Left forelimb (tissue), 1 donor: ENCODE measurements around the gene TRAPPC12.
"Not testable (repeated sequence)": the region's sequence is repeated elsewhere in the genome, so short reads cannot be mapped to it uniquely, and the experiment has no call there.

Source experiments
- DNase-seq: peaks from one replicate; pipeline ENCODE4 v3.0.0-alpha.2; 2018; ENCODE audit warnings: low spot score

The TRAPPC12 gene

DNA sequence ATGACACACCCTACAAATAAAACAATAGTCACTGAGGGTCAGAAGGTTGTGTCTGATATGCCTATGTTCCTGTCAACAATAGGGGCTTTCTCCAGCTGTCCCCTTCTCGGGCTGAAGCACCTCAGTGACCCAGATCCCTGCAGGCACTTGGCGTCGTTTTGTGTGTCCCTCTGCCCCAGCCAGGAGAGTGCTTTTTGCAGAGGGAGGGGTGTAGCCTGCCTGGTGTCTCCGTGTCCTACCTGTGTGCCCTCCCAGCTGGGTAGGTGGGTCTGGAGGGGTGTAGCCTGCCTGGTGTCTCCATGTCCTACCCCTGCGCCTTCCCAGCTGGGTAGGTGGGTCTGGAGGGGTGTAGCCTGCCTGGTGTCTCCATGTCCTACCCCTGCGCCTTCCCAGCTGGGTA, 74.5 kb downstream of the TRAPPC12 start:
- DNase-seq: not testable (repeated sequence)

DNA sequence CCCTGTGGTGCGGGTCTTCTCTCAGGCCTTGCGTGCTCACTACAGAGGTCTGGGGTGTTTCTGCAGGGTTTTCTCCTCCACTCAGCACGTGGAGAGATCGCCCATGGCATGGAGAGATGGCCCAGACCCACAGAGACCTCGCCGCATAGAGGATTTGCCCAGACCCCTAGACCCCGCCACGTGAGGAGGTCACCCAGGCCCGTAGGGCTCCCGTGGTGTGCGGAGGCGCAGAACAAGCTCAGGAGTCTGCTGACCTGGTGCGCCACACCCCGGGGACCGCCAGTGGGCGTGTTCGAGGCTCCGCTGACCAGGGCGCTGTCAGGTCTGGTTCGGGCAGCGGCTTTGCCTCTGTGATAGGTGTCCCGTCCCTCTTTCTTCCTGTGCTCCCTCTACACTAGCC, 75.3 kb downstream of the TRAPPC12 start:
- no peak for DNase-seq

DNA sequence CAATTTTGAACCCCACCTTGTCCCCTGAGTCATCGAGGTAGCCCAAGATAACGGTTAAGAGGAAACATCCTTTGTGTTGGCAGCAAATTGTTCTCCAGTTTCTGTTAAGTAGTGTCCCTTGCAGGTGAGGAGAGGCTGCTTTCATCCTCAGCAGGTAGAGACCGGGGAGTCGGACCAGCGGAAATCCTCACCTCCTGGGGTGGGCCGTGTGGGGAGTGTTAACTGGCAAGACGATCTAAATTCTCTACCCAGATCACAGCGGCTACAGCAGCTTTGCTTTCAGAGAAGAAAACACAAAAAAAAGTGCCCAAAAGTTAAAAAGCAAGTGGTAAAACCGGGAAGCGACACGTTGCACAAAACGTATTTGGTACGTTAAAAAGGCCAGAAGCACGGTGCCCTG, 76.6 kb downstream of the TRAPPC12 start:
- DNase-seq: no peak

DNA sequence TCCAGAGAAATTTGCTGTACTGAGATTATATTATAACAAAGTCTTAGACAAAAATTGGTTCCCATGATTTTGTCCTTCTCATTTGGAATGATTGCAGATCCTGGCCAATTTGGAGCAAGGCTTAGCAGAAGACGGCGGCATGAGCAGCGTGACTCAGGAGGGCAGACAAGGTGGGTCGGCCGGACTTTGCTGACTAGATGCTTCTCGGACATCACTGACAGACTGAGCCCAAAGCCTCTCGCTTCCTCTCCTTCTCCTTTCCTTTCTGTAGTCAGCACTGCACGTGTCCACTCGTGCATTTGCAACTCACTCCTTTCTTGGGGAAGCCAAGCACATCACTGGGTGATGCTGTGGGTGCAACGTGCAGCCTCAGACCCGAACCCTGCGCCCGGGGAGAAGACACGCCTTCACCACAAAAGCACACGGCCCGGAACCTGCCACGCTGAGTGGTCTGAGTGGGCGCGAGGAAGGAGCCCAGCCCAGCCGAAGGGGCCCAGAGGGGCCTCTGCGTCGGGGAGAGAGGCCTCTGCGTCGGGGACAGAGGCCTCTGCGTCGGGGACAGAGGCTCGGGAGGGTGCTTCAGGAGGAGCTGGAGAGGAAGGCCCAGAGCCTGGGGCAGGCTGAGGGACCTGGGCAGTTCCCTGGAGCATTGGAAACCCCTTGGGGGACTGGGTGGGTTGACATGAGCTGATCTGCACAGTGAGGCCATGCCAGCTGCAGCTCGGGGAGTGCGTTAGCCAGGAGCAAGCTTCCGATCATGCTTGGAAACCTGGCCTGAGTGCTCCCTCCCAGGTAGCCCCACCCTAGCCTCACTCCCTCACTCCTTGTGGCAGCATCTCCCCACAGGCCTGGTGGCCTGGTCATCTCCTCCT, 78.3 kb downstream of the TRAPPC12 start:
- no peak for DNase-seq

DNA sequence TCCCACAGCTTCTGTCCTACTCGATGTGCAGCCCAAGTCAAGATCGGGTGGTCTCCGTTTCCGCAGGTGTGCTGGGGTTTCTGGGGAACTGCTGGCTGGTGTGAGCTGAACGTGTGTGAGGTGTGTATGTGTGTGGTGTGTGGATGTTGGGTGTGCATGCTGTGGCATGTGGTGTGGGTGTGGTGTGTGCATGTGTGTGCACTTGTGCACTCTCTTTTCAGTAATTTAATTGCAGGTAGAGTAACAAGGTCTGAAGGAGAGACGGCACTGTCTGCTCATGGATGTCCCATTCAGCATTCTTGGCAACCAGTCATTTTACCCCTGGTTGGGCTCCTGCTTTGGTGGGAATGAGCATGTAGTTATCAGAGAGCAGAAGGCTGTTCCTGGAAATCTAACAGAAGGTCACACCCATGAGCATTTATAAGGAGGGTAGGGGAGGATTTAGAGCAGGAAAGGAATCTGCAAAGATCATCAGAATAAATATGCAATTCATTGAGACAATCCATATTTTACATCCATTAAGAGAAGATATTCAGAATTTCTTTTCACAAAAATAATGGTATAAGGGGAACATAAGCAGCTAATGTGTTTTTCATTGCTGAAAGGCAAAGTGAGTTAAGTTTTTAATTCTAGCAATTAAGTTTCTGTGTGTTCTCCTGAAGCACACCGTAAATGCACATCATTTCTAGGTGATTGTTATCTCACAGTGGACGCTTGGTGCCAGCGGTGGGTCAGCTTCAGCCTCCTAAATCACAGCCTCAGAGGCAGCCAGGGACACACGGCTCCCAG, 79.1 kb downstream of the TRAPPC12 start:
- no peak for DNase-seq

DNA sequence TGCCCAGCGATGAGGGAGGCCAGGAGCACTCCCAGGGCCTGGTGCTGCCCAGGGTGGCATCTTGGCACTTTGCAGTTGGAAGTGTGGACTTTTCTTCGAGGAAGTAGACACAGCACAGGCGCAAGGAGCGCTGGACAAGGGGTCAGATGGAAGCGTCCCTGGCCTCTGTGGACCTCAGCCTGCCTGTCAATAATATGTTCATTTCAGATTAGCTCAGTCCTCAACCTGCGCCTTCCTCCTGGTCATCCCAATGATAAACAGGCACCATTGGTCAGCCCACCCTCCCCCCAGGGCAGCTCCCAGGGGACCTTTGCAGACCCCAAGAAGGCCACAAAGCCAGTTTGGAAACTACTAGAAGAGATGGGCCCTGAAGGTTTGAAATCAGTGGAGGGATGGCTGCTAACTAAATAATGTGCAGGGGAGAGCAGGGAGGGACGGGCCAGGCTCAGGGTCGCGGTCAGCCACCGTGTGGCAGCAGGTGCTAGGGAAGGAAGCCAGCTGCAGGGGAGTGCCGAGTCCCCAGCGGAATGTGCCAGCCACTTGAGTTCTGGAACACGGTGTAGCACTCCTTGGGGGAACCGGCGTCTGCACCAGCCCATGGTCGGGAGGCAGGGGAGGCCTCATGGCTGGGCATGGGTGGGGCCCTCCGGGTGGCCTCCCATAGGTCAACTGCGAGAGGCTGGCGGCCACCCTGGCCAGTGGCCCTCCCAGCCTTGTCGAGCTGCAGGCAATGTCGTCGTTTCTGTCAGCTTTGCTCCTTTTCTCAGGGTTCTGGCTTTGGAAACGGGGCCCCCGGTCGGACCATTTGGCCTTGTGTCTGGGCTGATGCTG, 79.9 kb downstream of the TRAPPC12 start:
- DNase-seq: no peak

DNA sequence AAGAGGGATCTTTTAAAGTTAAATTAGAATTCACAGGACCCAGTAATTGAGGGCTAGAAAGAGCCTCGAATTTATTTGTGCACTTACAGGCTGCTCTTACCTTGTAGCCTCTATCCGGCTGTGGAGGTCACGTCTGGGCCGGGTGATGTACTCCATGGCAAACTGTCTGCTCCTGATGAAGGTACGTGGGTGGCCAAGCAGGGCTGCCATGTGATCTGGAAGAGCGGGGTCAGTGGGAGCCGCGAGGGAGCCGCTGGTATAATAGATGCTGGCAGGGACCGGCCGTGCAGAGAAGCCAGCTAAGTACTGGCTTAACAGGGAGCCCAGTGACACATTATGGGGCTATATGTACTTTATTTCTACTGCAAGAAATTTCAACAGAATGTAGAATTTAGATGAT, 80.7 kb downstream of the TRAPPC12 start:
- no peak for DNase-seq

DNA sequence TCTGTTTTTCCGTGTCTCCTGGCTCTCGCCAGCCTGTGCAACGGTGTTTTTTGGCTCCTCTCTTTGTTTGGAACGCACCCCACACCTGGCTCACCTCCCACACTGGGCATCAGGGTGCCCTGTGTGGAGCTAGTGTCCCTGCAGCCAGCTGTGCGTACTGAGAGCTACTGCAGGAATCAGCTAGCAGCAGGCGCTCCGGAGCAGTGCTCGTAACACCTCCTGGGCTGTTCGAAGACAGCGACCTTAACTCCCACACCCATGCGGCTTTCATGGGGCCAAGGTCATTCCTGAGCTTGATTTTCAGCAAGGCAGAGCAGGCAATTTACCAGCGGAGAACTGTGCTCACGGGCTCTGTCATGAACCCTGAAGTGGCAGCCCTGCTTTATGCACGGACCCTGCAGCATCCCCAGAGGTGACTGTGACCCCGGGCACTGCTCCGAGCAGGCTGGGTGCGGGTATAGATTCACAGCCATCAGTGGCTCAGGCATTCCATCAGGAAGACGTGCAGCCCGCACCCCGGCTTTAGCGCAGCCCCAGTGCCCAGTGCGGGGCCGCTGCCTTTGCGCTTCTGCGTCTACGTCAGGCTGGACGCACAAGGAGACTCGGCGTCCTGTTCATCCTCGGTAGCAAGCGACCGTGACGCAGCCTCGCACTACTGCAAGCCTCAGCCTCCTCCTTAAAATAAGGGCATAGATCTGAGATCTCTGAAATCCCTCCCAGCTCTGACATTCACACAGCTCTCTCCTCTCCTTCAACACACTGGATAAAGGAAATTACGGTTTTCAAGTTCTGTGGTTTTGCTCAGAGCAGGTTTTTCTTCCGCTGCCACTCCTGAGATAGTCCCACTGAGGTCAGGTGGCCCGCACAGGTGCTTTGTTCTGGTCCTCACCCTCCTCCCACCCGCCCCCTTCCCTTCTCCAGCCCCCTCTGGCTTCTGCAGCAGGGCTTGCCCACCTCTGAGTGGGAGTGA, 81.6 kb downstream of the TRAPPC12 start:
- no peak for DNase-seq

DNA sequence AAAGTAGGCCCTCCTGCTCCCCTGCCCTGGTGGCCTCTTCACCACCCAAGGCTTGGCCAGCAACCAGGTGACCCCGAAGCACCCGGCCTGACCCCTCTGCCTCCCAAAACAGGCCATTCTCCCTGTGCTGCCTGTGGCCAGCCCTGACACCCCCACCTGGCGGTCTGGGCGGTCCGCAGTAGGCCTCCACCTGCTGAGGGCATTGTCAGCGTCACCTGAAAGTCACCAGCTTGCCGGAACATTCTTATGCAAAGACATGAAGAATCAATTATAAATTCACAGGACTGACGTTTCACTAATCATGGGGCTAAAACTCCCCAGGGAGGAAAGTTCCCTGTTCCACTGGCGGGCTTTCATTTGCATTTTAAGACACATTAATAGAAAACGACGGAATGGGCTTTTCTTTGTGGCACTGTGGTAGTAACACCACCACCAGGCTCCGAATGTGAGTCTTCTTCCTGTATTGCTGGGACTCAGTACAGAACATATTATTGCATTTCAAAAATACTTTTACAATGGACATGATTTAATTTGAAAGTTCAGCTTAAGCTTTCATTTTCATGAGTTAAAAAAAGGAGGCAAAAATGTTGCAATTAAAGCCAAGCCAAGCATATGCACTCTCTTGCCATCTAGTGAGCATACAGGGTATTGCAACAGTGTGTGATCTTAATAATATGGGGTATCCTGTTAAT, 82.5 kb downstream of the TRAPPC12 start:
- DNase-seq: no peak

DNA sequence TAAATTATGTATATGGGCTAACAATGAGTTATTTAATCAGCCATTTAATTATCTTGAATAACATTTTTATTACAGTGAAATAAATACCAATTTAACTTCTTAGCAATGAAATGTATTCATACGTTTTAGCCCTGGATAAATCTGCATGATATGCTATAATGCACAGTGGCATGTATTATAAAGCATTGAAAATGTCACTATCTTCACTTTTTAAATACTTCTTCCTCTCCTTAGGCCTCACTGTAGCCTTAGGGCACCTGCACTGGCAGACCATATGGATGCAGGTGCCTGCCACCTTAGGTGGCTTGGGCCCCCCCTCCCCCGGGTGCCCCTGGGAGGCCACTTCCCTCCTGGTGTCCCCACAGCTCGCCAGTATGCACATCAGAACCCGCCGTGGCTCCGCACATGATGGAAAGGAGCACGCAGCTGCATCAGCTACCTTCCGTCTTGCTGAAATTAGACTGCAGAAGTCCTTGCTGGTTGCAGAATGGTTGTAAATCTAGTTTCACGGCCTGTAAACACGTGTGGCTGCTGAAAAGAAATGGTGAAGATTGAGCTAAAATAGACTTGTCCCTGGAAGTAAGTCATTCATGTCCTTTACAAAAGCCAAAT, 83.1 kb downstream of the TRAPPC12 start:
- DNase-seq: no peak

DNA sequence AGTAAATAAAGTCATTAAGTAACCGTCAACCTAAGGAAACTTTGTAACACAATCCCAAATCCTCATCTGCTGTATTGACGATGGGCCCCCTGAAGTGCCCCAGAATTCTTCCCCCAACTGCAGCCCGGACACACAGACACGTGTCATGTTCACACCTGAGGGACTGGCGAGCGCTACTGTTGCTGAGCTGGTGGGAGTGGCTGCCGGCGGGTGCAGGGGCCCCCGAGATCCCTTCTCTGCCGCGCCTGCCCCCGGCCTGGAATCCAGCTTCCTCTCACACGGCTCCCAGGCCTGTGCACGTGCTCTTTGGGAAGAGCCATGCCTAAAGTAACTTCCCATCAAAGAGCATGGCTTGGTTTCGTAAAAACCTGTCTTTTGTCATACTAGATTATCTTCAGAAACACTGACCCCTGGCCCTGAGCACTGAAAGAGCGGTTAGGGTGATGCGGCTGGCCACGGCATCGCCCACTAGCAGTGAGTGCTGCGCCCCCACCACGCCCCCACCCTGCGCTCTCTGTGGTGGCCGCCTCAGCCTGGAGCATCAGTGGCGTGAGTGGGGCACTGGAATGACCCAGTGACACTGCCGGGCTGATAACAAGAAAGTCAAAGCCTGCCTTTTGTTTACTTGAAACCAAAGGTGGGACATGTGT, 83.8 kb downstream of the TRAPPC12 start:
- no peak for DNase-seq

DNA sequence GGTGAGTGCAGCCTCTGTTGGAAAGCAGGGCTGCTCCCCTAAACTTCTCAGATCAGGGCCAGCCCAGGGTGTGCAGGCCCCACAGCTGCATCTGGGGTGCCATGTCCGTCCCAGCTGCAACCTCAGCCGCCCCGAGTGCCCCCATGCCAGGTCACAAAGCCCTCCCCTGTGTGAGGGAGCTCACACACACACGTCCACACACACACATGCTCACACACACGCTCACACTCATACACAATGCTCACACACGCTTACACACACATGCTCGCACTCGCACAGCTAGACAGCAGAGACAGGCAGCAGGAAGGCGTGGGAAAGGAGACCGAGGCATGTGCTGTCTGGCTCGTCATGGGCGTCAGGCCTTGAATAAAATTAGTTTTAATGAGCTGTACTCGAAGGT, 84.5 kb downstream of the TRAPPC12 start:
- no peak for DNase-seq

DNA sequence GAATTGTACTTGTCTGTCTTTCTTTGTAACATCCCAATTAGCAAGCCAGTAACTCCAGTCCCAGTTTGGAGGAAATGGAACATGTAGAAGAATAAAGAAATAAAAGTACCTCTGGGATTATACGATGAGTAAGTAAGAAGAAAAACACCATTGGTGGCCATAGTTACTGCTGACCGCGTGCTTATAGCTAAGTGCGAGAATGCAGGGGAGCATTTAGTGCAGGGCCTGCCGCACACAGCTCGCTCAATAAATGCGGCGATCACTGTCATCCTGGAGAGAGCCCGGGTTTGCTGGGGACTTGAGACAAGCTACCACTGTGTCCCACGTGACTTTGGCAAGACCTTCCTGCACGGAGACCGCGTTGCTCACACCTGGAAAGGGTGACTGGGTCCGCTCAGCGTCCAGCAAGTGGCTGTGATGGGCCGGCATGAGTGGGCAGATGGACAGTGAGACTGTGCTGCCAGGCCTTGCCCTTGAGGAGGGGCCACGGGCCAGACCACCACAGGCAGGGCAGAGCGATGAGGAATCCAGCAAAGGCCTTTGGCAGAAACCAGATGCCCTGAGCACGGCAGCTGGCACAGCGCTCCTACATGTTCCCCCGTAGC, 85.0 kb downstream of the TRAPPC12 start:
- DNase-seq: no peak

DNA sequence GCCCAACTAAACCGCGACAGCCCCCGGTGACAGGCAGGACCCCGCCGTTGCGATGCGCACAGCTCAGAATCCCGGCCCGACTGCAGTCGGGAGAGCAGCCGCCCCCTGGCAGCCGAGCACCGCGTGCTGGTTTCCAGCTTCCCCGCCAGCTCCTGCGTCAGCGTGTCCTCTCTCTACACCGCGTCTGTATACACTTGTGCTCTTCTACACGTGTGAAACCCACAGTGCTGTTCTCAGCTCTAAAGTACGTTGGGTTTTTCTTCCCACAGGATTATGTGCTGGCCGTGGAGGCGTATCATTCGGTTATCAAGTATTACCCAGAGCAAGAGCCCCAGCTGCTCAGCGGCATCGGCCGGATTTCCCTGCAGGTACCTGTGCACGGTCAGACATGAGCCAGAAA, 85.8 kb downstream of the TRAPPC12 start:
- DNase-seq: no peak

DNA sequence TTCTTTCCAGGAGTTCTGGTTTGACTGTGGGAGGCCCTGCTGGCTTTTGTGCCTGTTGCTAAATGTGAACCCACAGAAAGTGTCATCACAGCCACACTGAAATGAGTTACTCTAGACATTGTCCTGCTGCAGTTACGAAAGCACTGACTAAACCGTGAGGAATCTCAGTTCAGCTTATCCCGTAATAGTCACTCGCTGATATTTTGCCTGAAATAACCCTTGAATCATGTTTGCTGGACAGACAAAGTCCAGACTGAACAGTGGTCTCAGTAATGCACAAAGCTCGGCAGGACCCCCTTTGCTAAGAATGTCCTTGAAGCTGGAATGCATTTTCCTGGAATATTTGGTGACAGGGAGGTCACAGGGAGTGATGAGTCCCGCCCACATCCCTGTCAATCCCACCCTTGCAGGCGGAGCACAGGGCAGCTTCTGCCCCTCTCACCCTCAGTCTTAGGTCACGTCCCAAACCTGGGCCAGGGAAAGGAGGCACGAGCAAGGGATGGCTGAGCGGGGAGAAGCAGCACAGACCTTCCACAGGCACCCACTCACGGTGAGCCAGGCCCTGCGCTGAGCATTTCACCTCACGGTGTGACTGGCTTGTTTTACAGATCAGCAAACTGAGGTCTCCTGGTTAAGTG, 86.5 kb downstream of the TRAPPC12 start:
- DNase-seq: no peak

DNA sequence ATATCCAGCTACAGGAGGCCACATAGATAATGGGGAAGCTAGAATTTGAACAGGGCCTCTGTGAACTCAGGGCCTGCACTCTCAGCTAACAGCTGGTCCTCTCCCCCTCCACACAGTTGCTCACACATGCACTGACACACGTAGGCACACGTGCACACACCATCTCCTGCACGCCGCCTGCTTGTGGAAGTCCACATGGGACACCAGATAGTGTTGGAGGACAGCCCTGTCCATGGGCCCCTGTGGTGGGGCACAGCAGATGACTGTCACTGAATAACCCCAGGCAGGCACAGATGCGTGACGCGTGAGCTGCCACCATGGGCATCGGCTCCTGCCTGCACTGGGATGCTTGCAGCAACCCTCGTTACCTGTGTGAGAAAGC, 87.0 kb downstream of the TRAPPC12 start:
- DNase-seq: no peak

DNA sequence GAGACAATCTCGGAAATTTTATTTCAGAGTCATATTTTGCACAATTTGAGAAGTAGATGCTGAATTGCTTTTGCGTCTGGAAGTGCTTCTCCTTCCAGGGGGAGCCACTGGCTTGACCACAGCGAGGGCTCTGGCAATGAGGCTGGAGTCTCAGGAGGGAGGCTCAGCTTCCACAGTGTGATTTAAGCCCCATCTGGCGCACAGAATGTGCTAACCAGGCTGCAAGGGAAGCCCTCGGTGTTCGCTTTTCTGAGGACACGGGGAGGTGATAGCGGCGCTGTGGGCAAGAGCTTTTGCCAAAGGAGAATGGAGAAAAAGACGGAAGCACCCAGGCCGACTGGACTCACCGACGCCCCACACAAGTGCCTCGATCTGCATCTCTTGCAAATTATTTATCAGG, 87.5 kb downstream of the TRAPPC12 start:
- DNase-seq: no peak

DNA sequence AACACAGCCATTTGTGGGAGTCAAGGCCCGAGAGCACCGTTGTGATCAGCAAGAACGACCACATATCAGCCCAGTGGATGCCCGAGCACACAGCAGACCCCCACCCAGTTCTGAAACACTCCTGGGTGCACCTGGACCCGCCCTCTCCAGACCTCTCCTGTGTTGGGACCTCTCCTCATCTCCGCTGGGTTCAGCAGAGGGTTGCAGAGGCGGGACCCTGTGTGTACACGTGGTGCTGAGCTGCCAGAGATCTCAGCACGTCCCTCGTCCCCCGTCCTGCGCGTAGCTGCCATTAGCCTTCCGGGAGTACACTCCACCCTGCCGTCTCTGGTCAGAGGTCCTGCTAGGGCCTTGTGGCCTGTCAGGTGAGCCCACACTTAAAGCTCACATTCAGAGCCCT, 88.2 kb downstream of the TRAPPC12 start:
- DNase-seq: no peak
